ENCODE results near the gene POFUT2.
"Not testable (repeated sequence)": the region's sequence is repeated elsewhere in the genome, so short reads cannot be mapped to it uniquely, and the experiment has no call there.

The POFUT2 gene

DNA sequence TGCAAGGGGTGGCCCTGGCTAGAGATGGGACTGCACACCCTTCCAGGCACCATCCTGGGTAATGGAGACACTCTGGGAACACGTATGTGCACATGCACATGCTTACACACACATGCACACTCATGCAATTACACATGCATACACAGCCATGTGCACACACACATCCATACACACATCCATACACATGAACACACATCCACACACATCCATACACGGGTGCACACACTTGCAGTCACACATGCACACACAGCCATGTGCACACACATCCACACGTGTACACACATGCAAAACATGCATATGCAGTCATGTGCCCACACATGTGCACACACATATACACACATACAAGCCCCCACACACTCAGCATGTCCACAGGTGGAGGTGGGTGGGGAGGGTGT, 22.3 kb upstream of the POFUT2 start:
- DNase-seq = peak; percentile 11

GRCh38 chr21:45309069-45309986, 21.6 kb upstream of the POFUT2 start:
- peak; percentile 60 for DNase-seq

DNA sequence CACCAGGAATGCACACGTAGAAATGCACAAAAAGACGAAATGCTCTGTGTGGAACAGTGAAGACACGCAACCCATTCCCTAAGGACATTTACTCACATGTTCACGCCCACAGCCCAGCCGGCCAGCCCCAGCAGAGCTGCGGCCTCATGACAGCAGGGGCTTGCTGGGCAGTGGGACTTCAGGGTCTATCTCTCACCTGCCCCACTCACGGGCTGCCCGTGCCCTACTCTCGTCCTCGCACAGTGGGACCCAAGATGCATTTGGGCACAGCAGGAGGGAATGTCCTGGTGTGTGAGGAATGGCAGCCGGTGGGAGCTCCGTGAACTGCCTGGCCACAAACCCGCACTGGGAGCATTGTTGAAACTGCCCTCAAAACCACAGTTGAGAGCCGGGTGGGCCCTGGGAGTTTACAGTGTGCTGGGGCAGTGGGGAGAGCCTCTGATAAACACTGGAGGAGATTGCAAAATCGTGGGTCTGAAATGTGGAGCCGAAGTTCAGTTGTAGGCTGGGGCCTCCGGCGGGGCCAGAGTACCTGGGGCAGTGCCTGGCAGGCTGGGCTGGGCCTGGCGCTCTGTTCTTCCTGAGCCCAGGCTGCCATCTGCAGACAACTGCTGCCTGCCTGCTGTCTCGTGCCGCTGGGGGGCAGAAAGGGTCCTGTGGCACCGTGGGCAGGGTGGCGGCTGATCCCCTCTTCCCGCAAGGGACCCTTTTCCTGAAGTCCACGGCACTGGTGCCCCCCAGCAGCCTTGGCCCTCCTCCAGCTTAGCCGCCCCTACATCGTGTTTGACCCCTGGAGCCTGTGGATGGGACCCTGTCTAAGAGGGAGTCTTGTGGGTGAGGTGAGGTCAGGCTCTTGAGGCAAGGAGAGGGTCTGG, 20.7 kb upstream of the POFUT2 start:
- peak; percentile 29 for DNase-seq

DNA sequence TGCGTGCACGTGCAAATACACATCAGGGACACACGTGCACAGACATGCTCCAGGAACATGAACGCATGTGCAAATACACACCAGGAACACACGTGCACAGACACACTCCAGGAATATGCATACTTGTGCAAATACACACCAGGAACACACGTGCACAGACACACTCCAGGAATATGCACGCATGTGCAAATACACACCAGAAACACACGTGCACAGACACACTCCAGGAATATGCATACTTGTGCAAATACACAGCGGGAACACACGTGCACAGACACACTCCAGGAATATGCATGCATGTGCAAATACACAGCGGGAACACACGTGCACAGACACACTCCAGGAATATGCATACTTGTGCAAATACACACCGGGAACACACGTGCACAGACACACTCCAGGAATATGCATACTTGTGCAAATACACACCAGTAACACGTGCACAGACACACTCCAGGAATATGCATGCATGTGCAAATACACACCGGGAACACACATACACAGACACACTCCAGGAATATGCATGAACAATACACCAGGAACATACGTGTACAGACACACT, 20.0 kb upstream of the POFUT2 start:
- not testable (repeated sequence) for DNase-seq

- peak; percentile 90 for DNase-seq
Observed at GRCh38 chr21:45306832-45307571, 19.3 kb upstream of the POFUT2 start.

- no peak for DNase-seq
Observed at GRCh38 chr21:45306453-45306831, 18.7 kb upstream of the POFUT2 start.

- DNase-seq = no peak
Observed at GRCh38 chr21:45305836-45306235, 18.1 kb upstream of the POFUT2 start.

- DNase-seq = no peak
Observed at GRCh38 chr21:45304945-45305344, 17.2 kb upstream of the POFUT2 start.

DNA sequence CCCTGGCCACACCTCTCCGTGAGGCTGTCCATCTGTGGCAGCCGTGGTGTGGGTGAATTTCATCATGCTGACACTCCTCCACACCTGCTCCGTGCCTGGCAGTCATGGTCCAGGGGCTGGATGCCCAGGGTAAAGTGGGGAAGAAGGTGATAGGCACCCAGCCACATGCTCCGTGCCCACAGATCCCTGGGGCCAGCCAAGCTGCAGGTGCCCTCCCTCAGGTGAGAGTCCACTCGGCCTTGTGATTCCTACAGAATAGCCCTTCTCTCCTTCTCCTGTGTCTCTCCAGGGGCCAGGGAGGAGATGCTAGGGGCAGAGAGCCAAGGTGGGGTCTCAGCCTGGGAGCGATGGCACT, 16.8 kb upstream of the POFUT2 start:
- peak; percentile 24 for DNase-seq

GRCh38 chr21:45303751-45304475, 16.2 kb upstream of the POFUT2 start:
- DNase-seq = no peak

DNA sequence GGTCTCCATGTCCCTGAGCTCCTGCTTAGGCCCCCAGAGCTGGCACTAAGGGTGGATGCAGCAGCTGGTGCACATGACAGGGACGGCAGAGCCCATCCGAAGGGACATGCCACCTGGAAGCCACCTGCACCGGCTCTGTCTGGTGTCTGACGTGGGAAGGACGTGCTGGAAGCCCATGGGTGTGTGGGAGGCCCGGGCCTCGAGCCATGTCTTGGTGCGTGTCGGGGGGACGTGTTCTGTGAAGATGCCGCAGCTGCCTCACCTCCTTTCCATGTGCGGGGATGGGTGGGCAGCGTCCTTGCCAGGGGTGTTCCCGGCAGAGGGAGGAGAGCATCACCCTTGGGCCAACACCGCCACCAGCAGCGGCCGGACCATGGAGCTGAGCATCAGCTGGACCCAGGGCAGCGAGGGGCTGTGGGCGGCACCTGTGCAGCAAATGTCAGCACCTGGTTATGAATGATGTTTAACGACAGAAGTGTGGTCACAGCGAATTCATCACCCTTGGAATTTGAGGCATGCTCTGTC, 15.5 kb upstream of the POFUT2 start:
- peak; percentile 44 for DNase-seq

GRCh38 chr21:45302082-45303061, 14.7 kb upstream of the POFUT2 start:
- DNase-seq = peak; percentile 91

DNA sequence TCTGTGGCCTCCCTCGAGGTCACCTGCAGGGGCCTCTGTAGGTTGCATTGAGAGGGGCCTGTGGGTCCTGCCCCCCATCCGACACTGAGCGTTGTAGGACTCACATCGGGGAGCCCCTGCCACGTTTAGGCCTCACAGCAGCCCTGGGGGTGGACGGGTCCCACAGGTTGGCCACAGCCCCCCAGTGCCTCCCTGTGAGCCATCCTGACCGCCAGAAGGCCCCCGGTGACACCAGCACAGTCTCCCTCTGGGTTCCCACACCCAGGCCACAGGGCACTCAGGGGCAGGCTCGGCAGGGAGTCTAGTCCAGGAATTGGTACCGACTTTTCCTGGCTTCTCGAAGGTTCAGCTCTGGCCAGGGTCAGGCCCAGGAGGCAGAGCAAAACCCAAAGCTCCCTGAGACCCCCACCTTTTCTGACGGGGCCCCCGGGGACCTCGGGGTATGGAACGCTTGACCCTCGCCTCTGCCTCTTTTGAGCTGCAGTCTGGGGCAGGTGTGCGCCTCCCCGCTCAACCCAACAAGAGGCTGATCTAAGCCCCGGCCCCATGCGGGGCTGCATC, 13.9 kb upstream of the POFUT2 start:
- peak; percentile 20 for DNase-seq

GRCh38 chr21:45300786-45301520, 13.3 kb upstream of the POFUT2 start:
- no peak for DNase-seq

DNA sequence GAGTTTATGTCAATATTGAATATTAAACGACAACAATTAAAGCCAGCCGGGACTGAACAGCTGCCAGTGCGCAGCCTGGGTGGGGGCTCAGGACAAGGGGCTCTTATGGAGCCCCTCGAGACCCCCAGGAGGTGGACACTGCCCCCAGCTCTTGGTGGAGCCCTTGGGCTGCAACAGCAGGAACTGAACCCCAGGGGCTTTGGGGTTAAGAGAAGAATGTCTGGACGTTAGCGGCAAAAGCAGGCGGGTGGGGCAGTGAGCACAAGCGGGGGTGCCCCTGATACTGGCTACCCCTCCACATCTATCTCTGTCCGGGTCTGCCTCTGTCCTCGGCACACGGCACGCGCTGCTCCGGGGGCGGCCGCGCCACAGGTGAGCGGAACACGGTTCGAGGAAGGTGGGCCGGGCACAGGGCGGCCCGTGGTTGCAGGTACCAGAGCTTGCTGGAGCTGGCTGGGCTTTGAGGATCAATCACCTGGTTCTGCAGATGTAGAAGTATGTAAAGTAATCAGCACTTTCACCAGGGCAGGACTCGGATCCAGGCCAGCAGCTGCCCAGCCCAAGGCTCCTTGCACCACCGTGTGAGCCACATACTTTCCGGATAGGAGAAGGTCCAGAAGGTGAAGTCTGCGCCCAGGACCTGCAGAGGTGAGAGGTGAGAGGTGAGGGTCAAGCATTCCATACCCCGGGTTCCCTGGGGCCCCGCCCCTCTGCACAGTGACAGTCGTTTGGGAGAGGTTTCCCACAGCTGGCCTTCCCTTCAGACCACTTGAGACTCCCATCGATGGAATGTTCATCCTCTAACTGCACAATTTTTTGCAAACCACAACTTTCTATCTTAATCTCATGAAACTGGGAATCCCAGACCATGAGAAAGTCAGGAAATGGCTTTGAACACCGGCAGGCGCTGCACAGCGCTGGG, 12.4 kb upstream of the POFUT2 start:
- peak; percentile 39 for DNase-seq

DNA sequence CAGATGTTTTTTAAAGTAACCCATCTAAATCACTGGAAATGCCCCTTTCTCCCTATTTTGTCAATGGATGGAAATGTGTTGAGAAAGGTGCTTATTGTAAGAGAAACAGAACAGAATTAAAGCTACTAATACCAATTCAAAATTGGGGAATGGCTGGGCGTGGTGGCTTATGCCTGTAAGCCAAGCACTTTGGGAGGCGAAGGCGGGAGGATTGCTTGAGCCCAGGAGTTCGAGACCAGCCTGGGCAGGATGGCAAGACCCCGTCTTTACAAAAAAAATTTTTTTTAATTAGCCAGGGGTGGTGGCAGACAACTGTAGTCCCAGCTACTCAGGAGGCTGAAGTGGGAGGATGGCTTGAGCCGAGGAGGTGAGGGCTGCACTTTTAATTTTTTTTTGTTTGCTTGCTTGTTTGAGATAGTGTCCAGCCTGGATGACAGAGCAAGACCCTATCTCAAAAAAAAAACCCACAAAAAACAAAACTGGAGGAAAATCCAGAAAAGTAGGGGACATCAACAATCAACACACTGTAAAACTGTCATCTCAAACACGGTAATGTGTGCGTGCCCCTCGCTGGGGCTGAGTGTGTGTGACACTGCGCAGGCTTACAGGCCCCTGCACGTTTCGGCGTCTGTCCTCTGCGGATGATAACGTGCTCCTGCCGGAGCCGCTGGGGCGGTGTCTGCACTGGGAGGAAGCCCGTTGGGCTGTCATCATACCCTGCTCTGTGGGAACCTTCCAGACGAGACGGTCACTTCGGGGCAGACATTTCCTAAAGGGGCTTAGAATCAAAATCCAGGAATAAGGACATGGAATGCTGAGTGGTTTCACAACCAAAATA, 11.6 kb upstream of the POFUT2 start:
- DNase-seq = peak; percentile 39

DNA sequence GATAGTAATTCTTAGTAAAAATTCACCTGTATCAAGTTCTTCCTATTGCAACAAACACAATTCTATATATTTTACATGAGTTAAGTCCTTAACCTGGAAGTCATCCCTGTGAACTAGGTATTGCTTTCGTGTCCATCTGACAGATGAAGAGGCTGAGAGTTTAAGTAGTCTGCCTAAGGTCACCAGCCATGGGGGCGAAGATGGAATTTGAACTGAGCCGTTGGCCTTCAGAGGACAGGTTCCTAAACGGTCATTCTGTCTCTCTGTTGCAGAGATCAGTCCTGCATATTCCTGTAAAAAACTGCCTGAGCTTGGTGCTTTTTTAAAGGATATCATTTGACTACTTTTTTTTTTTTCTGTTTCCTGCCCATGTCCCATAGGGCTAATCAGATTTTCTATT, 10.2 kb upstream of the POFUT2 start:
- DNase-seq = no peak
